ENCODE results near the gene SMIM5. TPM values are rescaled to one million over a fixed set of nuclear protein-coding genes. Genes with fewer than 3 reads are reported as not detected.
A peak's percentile ranks its signal among the peaks of the same experiment; 100 is the strongest.

Gene SMIM5
- total and polyA plus RNA-seq, 2 of the 13 experiments (the other 11 are each of a cell fraction or from before 2014, with no cell fraction given) = not detected

- TF ChIP-seq ZNF546 (CRISPR knock-in tag; conservative IDR thresholded peaks at IDR 0.05) (no peak), ZNF10 (CRISPR knock-in tag; IDR thresholded peaks at IDR 0.05; ENCODE audit: borderline replicate concordance, low read depth) (no peak), ZNF382 (CRISPR knock-in tag; IDR thresholded peaks at IDR 0.05; ENCODE audit: borderline replicate concordance) (no peak), ZBTB38 (CRISPR knock-in tag; IDR thresholded peaks at IDR 0.05) (0 out of 2 replicates have a peak, but pooled peaks have one; percentile 11), MED8 (CRISPR knock-in tag; IDR thresholded peaks at IDR 0.05; ENCODE audit: insufficient replicate concordance) (no peak), ARID2 (CRISPR knock-in tag; IDR thresholded peaks at IDR 0.05; ENCODE audit: borderline replicate concordance) (peak; percentile 36; the same call in 1 of the 2 replicates), ZNF329 (CRISPR knock-in tag; IDR thresholded peaks at IDR 0.05; ENCODE audit: low read depth) (no peak), KAT8 (CRISPR knock-in tag; IDR thresholded peaks at IDR 0.05) (no peak), CERS6 (CRISPR knock-in tag; IDR thresholded peaks at IDR 0.05) (0 out of 2 replicates have a peak, but pooled peaks have one; percentile 37), ZNF557 (CRISPR knock-in tag; IDR thresholded peaks at IDR 0.05) (no peak)
Observed at GRCh38 chr17:75647061-75647460, 13.8 kb downstream of the SMIM5 start (continued).

- peaks cover 6% of the 10 kb centered on the region for H3K79me2 ChIP-seq (ENCODE audit: insufficient read depth, low read length)
- H3K27me3 ChIP-seq (ENCODE audit: control insufficient read depth in 1 of 2, insufficient read depth in 2 of 2, low read length in 2 of 2) = no peaks in the 10 kb centered on the region
- peaks cover 20 to 36% of the 10 kb centered on the region in 2 experiments for H3K36me3 ChIP-seq (replicated peaks in 1 of 2; ENCODE audit: control insufficient read depth in 1 of 2, insufficient read depth in 2 of 2, low read length in 2 of 2)
- H2AFZ ChIP-seq (ENCODE audit: low read length) = no peak overlapping the region
- POLR2A ChIA-PET = no interaction called here
- H3K4me1 ChIP-seq (ENCODE audit: insufficient read depth, low read length) = peaks cover 25% of the 10 kb centered on the region
- H3K4me3 ChIP-seq (replicated peaks in 1 of 3; ENCODE audit: insufficient read depth in 1 of 3, low read depth in 2 of 3, low read length in 3 of 3) = no peak overlapping the region
- FAIRE-seq (no peak), DNase-seq (ENCODE audit: low spot score) (no peak), ATAC-seq (no peak)
- 98% methylated on average over 7 of the region's 7 CpGs for WGBS (ENCODE audit: low lambda C conversion rate)
- no peaks in the 10 kb centered on the region for H3K9me3 ChIP-seq (ENCODE audit: low read length)
- no peak overlapping the region for H3K27ac ChIP-seq (ENCODE audit: extremely low read length, insufficient read depth, low read length)
- no TSS peak for BruUV-seq (replicated peaks)
- no peaks in the 10 kb centered on the region for H4K20me1 ChIP-seq (ENCODE audit: insufficient read depth, low read length)
- intact Hi-C loops (cut with micrococcal nuclease; ENCODE audit: unreplicated experiment) = no loop called here
- H3K4me2 ChIP-seq (ENCODE audit: low read depth, low read length) = no peak overlapping the region
- CTCF ChIA-PET (ENCODE audit: low intra/inter-chr PET ratio, low total read pairs) = no interaction called here
- H3K9ac ChIP-seq (ENCODE audit: insufficient read depth, low read depth, low read length) = 0 out of 2 replicates have a peak overlapping the region, but pooled peaks have one; percentile 80
- in situ Hi-C loops (cut with HindIII; ENCODE audit: extremely low pct_ligation_motif_present, low pct_unique_long_range_greater_than_20kb) = no loop called here
- TF ChIP-seq ATF3 (CRISPR knock-in tag; IDR thresholded peaks at IDR 0.05) (no peak), CENPT (CRISPR knock-in tag; IDR thresholded peaks at IDR 0.05; ENCODE audit: low read depth) (no peak), ZBTB42 (CRISPR knock-in tag; IDR thresholded peaks at IDR 0.05) (no peak), FUBP1 (CRISPR knock-in tag; IDR thresholded peaks at IDR 0.05; ENCODE audit: borderline replicate concordance) (no peak), ZNF567 (CRISPR knock-in tag; IDR thresholded peaks at IDR 0.05; ENCODE audit: borderline replicate concordance) (no peak), NFE2L1 (CRISPR knock-in tag; IDR thresholded peaks at IDR 0.05; ENCODE audit: borderline replicate concordance) (no peak), ZBTB46 (CRISPR knock-in tag; IDR thresholded peaks at IDR 0.05; ENCODE audit: borderline replicate concordance) (no peak)
Observed at GRCh38 chr17:75647921-75648320, 14.7 kb downstream of the SMIM5 start.

Data from HepG2 (cell line).